ENCODE results near the gene IL17RA.

The IL17RA gene

DNA sequence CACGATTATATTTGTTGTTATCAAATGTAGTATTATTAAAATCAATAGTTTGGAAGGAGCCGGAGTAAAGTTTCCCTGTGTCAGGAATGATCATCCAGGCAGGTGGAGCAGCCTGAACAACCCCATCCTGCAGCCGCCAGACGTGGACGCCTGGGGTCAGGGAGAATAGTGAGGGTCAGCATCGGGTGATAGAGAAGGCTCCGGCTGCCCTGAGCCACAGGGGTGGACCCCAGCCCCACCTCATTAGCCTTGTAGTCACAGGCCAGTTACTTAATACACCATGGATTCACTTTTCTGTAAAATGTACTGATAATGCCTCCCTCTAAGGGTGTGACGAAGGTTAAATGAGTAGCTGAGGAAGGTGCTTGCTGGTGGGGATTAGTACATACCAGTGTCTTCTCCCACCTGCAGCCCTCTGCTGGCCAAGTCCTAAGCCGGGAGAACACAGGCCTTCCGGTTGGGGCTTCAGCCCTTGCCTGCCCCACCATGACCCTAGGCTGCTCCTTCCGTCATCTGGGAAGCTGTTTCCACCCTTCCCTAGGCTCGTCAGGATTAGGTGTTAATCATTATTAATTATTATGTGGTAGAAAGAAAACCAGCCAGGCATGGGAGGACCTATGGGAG is 21.5 kb downstream of the IL17RA start:
- DNase-seq (ENCODE audit: low spot score): peak; percentile 26

DNA sequence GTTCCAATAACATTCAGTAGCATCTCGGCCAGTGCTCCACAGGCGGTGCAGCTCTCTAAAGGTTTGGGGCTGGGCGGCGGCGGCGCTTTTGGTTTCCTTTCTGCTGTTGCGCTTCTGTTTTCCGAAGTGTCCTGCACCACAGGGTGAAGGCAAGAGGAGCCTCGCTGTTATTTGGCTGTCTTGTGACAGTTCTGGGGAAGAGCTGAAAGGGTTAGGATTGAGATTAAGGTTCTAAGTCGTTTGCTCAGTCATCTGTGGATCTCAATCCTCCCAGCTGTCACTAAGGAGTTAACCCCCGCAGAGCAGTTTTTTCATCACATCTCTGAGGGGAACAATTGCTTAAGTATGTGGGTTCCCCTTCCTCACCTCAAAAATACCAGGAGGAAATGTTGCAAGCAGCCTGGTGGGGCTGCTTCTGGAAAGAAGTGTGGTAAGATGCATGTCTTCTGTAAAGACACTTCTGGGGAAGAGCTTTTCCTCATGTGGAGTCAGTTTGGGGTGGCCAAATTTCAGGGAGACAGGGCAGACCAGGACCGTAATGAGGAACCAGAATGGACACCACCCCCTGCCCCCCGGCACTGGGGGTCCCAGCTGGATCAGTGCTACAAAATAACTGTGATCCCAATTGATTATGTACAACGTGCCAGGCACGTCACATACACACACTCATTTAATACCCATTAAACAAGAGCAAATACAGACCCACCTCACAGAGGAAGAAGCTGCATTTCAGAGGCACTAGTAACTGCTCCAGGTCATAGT is 22.2 kb downstream of the IL17RA start:
- DNase-seq (ENCODE audit: low spot score): peak; percentile 26

DNA sequence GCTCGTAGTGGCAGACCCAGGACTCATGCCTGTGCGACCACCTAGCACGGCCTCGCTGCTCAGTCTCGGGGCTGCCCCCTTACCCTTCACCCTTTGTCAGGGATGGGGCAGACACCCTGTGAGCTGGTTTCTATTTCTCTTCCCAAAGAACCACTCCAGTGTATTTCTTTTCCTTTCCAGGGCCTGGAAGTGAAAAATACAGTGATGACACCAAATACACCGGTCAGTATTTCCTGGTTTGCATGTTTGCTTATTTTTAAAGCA is 22.7 kb downstream of the IL17RA start:
- no peak for DNase-seq (ENCODE audit: low spot score)

DNA sequence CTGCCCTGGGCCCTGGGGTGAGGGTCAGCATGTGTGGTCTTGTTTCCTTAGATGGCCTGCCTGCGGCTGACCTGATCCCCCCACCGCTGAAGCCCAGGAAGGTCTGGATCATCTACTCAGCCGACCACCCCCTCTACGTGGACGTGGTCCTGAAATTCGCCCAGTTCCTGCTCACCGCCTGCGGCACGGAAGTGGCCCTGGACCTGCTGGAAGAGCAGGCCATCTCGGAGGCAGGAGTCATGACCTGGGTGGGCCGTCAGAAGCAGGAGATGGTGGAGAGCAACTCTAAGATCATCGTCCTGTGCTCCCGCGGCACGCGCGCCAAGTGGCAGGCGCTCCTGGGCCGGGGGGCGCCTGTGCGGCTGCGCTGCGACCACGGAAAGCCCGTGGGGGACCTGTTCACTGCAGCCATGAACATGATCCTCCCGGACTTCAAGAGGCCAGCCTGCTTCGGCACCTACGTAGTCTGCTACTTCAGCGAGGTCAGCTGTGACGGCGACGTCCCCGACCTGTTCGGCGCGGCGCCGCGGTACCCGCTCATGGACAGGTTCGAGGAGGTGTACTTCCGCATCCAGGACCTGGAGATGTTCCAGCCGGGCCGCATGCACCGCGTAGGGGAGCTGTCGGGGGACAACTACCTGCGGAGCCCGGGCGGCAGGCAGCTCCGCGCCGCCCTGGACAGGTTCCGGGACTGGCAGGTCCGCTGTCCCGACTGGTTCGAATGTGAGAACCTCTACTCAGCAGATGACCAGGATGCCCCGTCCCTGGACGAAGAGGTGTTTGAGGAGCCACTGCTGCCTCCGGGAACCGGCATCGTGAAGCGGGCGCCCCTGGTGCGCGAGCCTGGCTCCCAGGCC is 23.7 kb downstream of the IL17RA start:
- no peak for DNase-seq (ENCODE audit: low spot score)

DNA sequence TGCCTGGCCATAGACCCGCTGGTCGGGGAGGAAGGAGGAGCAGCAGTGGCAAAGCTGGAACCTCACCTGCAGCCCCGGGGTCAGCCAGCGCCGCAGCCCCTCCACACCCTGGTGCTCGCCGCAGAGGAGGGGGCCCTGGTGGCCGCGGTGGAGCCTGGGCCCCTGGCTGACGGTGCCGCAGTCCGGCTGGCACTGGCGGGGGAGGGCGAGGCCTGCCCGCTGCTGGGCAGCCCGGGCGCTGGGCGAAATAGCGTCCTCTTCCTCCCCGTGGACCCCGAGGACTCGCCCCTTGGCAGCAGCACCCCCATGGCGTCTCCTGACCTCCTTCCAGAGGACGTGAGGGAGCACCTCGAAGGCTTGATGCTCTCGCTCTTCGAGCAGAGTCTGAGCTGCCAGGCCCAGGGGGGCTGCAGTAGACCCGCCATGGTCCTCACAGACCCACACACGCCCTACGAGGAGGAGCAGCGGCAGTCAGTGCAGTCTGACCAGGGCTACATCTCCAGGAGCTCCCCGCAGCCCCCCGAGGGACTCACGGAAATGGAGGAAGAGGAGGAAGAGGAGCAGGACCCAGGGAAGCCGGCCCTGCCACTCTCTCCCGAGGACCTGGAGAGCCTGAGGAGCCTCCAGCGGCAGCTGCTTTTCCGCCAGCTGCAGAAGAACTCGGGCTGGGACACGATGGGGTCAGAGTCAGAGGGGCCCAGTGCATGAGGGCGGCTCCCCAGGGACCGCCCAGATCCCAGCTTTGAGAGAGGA is 24.5 kb downstream of the IL17RA start:
- DNase-seq (ENCODE audit: low spot score): no peak

DNA sequence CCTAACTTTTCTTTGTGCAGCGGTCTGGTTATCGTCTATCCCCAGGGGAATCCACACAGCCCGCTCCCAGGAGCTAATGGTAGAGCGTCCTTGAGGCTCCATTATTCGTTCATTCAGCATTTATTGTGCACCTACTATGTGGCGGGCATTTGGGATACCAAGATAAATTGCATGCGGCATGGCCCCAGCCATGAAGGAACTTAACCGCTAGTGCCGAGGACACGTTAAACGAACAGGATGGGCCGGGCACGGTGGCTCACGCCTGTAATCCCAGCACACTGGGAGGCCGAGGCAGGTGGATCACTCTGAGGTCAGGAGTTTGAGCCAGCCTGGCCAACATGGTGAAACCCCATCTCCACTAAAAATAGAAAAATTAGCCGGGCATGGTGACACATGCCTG is 25.2 kb downstream of the IL17RA start:
- no peak for DNase-seq (ENCODE audit: low spot score)

DNA sequence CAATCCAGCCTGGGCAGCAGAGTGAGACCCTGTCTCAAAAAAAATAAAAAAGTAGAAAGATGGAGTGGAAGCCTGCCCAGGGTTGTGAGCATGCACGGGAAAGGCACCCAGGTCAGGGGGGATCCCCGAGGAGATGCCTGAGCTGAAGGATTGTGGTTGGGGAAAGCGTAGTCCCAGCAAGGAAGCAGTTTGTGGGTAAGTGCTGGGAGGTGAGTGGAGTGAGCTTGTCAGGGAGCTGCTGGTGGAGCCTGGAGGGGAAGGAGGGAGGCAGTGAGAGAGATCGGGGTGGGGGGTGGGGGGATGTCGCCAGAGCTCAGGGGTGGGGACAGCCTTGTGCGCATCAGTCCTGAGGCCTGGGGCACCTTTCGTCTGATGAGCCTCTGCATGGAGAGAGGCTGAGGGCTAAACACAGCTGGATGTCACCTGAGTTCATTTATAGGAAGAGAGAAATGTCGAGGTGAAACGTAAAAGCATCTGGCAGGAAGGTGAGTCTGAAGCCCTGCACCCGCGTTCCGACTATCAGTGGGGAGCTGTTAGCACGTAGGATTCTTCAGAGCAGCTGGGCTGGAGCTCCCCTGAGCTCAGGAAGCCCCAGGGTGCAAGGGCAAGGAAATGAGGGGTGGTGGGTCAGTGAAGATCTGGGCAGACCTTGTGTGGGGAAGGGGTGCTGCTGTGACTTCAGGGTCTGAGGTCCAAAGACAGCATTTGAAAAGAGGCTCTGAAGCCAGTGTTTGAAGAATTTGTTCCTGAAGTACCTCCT is 26.2 kb downstream of the IL17RA start:
- DNase-seq (ENCODE audit: low spot score): no peak

DNA sequence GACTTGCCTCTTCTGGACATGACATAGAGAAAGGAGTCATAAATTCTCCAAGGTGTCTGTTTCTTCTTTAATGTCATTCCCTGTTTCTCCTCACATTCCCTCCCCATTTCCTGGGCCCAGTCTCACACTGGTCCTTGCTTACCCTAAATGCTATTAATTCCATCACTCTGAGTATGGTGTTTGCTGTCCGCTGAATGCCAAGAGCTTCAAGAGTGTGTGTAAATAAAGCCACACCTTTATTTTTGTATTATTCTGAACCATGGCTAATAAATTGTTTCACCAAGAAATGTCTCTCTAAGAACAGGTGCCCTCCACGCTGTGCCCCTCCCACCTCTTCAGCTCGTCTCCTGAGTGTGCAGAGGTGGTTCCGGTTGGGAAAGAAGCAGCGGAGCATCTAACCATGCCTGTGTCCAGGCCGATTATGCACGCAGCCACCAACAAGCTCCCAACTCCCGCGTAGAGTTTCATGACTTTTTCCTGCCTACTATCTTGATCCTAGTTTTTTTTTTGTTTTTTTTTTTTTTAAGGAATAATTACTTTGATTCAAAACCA is 27.8 kb downstream of the IL17RA start:
- no peak for DNase-seq (ENCODE audit: low spot score)

DNA sequence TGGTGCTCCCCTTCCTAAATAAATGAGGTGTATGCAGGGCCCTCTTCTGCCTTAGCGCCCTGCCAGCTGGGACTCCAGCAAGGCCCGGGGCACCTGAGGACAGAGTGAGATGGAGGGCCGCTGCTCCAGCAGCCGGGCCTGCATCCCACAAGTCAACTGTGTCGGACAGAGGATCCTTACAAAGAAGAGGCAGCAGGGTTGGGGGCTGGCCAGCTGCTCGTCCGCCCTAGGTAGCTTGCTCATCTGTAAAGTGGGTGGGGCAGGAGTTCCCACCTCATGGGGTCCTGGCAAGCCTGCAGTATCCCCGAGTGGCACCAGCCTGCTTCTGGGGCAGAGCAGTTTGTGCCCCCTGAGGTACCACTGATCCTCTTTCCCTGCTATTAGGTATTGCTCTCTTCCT is 28.8 kb downstream of the IL17RA start:
- no peak for DNase-seq (ENCODE audit: low spot score)

DNA sequence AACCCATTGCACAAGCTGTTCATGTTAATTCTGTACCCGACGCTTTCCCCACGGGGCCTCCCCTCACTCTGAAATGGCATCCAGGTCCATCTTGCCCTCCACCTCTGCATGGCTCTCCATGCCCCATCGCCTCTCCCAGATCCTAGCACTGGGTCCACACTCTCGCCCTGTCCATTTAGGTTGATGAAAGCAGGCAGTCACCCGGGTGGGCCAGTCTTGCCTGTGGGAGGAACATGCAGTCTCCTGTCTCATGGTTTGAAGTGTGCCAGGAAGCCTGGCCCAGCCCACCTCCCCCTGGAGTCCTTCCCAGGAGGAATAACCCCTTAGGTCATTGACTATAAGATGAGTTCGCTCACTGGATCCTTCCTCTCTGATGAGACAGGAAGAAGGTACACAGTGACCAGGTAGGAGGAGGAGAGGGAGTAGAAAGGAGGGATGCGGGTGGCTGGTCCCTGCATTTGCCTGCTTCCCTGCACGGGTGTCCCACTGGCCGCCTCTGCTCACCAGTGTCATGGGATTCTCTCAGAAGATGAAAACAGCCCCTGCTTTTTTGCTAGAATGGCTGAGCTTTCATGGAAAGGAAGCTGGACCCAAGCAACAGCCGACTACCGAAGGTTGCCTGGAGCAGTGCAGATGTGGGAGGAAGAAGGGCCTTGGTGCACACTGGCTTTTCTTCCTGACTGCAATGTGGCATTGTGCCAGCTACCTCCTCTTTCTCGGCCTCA is 29.5 kb downstream of the IL17RA start:
- no peak for DNase-seq (ENCODE audit: low spot score)

DNA sequence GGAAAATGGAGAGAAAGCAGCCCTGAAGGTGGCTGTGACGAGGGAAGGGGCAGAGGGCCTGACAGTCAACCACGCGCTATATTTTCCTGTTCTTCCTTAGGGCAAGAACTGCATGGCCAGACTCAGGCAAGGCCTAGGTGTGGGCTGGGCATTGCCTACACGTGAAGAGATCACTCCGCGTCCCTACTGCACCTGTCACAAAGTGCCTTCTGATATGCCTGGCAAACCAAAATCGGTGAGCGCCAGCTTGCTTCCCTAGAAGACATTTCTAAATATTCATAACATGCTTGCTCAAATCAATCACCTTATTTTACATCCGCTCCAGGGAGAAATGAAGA is 30.1 kb downstream of the IL17RA start:
- no peak for DNase-seq (ENCODE audit: low spot score)

DNA sequence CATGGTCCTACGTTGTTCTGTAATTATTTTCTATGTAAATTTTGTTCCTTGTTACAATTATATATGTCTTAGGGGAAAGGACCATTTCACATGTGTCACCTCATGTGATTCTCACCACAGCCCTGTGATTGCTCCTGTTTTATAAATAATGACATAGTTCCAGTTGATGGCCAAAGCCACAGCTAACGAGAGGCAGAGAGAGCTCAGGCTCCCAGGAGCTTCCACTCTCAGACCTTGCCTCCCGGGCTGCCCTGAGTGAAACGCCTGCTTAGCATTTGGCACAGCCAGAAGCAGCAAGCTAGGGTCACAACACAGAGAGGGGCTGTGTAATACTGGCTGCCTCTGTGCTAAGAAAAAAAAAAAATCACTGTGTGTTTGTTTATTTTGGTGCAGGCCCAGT is 30.4 kb downstream of the IL17RA start:
- DNase-seq (ENCODE audit: low spot score): no peak

DNA sequence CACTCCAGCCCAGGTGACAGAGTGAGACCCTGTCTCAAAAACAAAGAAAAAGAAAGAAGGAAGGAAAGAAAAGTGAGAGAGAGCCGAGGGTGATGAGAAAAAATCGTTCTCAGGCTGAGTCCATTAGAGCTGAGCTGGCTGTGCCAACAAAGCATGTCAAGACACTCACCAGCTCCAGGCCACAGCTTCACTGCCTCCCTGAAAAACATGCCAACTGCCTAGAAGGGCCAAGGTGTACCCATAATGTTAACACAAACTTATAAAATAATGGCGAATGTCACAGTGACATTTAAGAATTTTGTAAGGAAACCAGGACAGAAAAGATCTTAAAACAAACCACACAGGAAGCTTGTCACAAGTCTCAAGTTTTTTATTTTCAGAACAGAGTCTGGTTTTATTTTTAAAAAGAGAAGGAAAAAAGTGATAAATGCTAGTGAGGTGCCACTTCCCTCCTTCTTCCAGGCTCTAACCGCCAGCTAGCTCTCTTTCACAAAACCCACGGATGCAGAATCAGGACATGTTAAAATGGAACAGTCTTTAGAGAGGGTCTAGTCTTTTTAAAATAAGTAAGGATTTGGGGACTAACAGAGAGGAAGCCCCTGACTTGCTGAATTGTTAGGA is 31.3 kb downstream of the IL17RA start:
- DNase-seq (ENCODE audit: low spot score): no peak

DNA sequence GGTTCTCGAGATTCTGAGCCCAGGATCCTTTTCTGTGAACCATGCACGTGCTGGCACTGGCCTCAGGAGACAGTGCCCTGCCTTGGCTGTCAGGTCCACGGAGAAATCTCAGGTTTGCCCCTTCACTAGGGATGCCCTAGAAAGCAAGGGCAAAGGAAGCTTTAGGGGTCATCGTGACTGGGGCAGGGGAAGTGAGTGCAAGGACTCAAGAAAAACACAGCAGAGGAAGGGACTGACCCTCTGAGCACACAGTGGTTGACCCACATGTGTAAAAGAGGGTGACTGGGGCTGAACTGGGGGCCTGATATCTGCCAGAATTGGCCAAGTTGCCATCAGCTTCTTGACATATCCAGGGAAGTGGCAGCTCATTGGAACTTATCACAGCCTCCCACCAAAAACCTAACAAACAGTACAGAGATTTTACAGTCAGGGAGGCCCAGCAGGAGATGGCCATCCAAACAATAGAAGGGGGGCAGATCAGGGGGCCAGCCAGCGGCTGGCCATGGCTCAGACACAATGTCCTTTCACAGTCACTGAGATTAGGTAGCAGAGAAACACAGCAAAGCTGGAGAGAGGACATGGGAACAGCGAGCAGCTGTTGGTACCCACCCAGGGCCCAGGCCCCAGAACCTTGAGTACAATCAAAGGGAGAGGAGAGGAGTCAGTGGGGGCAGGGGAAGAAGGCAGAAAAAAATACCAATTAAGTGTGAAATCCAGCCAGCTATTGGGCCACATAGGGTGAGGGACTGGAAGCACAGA is 32.0 kb downstream of the IL17RA start:
- DNase-seq (ENCODE audit: low spot score): no peak

DNA sequence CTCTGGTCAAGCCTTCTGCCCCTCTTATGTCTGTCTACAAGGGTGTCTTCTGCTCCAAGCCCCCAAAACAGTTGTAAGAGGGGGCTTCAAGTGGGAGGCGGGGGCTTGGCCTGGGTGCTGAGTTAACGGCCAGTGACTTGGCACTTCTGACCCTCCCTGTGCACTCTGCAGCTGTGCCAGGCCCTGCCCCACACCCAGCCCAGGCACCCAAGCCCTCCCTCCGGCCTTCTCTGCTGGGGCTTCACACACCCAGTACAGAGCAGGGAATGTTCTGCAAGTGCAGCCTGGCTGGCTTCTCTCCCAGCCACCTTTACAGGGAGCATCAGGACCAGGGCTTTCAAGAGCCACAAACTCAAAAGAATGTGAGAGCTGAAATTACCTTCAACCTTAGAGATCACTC is 32.6 kb downstream of the IL17RA start:
- DNase-seq (ENCODE audit: low spot score): no peak

DNA sequence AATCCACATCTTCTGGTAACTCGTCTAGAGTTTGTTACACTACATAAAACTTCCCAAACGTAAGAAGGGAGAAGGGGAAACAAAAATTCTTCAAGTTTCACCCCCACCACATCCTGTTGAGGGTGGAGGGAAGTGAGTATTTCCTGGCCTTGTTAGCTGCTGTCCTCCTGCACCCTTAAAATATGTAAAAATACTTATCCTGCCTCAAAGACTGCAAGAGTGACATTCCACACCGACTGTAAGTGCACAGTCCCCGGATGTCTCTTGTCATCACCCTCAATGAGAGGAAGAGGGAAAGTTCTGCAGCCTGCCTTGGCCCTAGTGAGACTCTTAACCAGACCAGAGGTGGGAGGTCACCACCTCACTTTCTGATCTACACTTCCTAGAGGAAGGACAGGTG is 33.1 kb downstream of the IL17RA start:
- no peak for DNase-seq (ENCODE audit: low spot score)

DNA sequence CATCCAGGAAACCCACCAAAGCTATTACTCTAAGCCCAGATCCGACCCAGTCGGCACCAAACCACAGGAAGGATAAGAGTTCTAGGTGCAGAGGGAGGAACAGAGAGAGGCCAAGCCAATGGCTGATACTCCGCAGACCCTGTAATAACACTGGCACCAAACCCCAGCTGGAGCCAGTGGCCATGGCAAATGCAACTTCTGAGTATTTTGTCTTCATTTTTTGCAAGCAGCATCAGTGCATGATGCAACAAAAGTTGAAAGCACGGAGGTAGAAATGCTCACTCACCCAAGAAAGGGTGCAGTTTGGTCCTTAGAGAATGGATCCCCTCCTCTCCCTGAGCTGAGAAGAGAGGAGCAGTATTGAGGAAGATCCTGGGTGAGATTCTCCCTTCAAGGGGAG is 33.5 kb downstream of the IL17RA start:
- no peak for DNase-seq (ENCODE audit: low spot score)

DNA sequence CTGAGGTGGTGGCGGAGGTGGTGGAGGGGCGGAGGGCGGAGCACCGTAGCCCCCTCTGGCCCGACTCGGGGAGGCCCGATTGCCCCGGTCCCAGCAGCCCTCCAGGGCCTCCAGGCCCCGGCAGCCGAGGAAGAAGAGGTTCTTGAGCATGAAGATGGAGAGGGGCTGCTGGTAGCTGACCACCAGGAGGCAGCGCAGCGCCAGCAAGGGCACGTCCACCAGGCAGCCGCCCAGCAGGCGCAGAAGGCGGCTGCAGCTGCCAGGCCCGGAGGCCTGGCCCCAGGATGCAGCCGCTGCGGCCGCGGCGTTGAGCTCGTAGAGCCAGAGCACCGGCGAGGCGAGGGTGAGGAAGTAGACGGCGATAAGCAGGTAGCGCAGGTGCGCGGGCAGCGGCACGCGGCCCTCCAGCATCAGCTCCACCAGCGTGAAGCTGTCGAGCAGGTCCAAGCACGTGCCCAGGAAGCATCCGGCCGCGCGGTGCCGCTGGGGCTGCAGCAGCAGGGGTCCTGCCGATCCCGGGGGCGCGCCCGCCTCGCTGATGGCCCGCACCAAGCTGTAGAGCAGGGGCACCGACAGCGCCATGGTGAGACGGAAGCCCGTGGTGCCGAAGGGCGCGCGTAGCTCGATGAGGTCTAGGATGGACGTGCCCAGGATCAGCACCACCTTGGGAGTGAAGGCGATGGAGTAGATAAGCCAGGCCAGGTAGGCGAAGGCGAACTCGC is 34.8 kb downstream of the IL17RA start:
- DNase-seq (ENCODE audit: low spot score): no peak

DNA sequence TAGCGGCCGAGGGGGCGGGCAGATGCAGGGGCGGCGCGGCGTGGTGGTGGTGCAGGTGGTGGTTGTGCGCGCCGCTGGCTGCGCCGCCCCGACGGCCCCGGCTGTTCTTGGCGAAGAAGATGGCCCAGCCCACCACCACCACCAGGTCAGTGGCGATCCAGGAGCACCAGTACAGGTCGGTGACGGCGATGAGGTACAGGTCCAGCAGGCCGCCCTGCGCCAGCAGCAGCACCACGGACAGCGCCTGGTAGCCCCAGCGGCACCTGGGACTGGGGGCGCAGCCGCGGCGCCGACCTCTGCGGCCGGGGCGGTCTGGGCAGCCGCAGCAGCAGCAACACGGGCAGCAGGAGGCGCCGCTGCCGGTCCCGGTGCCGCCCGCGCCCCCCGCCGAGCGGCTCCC is 35.5 kb downstream of the IL17RA start:
- DNase-seq (ENCODE audit: low spot score): peak; percentile 81
